ENCODE measurements around the gene VARS1.

GRCh38 chr6:31829633-31830283 lies 34.2 kb upstream of the VARS1 start:
- TF ChIP-seq CTCF (conservative IDR thresholded peaks at IDR 0.05; ENCODE audit: low read depth, low read length) (peak; percentile 59), EZH2phosphoT487 (IDR thresholded peaks at IDR 0.05; ENCODE audit: borderline replicate concordance, low read length) (no peak)

Data from PC-3 (cell line).